ENCODE results near the gene NLRP3. TPM values are rescaled to one million over a fixed set of nuclear protein-coding genes. Genes with fewer than 3 reads are reported as not detected.
A peak's percentile ranks its signal among the peaks of the same experiment; 100 is the strongest.
"Not testable (repeated sequence)": the region's sequence is repeated elsewhere in the genome, so short reads cannot be mapped to it uniquely, and the experiment has no call there.

Gene NLRP3
- total RNA-seq, 1 donor from 2014 or later, result 0.70 TPM

DNA sequence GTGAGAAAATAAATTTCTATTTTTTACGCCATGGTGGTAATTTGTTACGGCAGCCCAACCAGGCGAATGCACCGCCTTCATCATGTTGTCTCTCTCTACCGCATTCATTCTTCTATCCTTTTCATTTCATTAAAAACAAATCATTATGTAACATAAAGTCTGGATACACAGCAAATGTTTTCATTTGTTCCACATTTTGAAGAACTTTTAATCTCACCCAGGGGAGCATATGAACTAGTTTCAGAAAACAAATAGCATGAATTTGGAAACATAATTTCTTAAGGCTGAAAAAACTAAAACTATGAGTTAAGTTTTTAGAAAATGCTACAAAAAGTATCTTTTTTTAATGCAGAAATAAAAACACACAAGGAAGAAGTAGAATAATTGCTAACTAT, 53.2 kb downstream of the NLRP3 start:
- DNase-seq (ENCODE audit: low read depth), result no peak

DNA sequence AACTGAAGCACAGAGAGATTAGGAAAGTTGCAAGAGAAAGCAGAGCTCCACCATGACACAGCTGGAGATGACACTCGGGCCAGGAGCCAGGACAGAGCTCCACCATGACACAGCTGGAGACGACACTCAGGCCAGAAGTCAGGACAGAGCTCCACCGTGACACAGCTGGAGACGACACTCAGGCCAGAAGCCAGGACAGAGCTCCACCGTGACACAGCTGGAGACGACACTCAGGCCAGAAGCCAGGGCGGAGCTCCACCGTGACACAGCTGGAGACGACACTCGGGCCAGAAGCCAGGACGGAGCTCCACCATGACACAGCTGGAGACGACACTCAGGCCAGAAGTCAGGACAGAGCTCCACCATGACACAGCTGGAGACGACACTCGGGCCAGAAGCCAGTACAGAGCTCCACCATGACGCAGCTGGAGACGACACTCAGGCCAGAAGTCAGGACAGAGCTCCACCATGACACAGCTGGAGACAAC, 55.0 kb downstream of the NLRP3 start:
- not testable (repeated sequence) for DNase-seq (ENCODE audit: low read depth)

DNA sequence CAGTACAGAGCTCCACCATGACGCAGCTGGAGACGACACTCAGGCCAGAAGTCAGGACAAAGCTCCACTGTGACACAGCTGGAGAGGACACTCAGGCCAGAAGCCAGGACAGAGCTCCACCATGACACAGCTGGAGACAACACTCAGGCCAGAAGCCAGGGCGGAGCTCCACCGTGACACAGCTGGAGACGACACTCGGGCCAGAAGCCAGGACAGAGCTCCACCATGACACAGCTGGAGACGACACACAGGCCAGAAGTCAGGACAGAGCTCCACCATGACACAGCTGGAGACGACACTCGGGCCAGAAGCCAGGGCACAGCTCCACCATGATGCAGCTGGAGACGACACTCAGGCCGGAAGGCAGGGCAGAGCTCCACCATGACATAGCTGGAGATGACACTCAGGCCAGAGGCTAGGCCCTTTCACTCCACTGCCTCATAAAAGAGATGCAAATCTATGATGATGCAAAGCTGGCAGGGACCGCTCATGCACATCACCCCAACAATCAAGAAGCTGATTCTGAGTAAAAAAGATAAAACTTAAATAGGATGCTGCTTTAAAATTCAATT, 55.6 kb downstream of the NLRP3 start:
- DNase-seq (ENCODE audit: low read depth), result no peak

DNA sequence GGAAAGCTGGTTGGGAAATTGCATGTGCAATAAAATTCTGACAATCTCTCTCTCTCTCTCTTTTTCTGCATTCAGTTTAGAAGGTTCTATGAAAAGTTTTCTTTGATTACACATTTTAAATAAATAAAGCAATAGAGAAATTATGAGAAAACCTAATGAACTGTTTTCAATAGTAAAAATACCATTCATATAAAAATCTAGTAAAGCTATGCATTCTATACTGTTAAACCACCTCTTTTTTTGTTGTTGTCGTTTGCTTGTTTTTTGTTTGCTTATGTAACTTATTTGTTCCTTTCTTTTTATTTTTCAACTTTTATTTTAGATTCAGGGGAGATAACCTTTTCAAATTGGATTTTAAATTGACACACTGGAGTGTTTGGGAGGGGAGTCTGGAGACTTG, 56.1 kb downstream of the NLRP3 start:
- no peak for DNase-seq (ENCODE audit: low read depth)

DNA sequence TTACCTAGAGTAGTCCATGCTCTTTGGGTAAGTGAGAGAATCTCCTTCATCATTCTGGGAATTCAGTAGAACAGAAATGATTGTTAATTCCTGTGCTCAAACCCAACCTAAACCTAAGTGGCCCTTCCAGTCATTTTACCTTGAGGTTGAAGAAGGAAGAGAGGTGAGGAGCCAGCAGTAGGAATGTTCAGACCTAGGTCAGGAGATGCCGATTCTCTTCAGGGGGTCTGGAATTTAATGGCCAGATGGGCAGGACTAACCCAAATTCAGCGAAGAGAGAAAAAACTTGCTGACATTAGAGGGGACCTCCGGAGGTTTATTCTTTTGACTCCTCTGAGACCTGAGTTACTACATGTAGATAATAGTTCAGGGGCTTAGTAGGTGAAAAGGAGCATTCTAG, 58.4 kb downstream of the NLRP3 start:
- no peak for DNase-seq (ENCODE audit: low read depth)

GRCh38 chr1:247475793-247476192, 59.8 kb downstream of the NLRP3 start:
- no peak for DNase-seq (ENCODE audit: low read depth)

- not testable (repeated sequence) for DNase-seq (ENCODE audit: low read depth)
These were observed 60.5 kb downstream of the NLRP3 start for GRCh38 chr1:247476328-247477058.

- DNase-seq (ENCODE audit: low read depth), result peak; percentile 15
These were observed 66.8 kb downstream of the NLRP3 start for GRCh38 chr1:247482747-247483146.

GRCh38 chr1:247487057-247487456, 71.1 kb downstream of the NLRP3 start:
- DNase-seq (ENCODE audit: low read depth), result peak; percentile 45

GRCh38 chr1:247491328-247491727, 75.4 kb downstream of the NLRP3 start:
- no peak for DNase-seq (ENCODE audit: low read depth)

- no peak for DNase-seq (ENCODE audit: low read depth)
These were observed 77.1 kb downstream of the NLRP3 start for GRCh38 chr1:247493106-247493505.

DNA sequence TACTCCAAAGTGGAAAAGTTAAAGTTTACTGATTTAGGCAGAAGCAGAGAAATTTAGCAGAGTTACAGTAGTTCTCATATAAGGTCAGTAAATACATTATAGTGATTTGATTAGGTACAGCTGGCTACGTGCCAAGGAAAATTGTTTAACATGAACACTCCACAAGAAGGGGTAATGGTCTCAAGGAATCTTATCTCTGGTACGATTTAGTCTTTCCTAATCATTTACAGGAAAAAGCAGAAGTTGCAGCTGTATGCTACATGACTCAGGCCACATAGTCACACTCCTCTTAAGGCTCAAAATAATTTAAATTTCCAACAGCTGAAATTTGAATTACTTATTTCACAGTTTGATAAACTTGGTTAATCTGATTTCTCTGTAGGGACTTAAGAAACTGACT, 78.8 kb downstream of the NLRP3 start:
- DNase-seq (ENCODE audit: low read depth), result no peak

- no peak for DNase-seq (ENCODE audit: low read depth)
These were observed 80.8 kb downstream of the NLRP3 start for GRCh38 chr1:247496581-247497285.

Other genes with a start within 250 kb of the NLRP3 start
- 79.2 and 110 TPM in 2 replicates for gene ZNF124, start 244.2 kb upstream of the NLRP3 start, total RNA-seq
- not detected in 2 replicates for gene VN1R5, start 160.1 kb upstream of the NLRP3 start, total RNA-seq
- 15.3 and 23.1 TPM in 2 replicates for gene ZNF496, start 84.3 kb upstream of the NLRP3 start, total RNA-seq
- gene OR2B11, start 41.9 kb downstream of the NLRP3 start, total RNA-seq, result not detected in 2 replicates
- gene OR2C3, start 120.3 kb downstream of the NLRP3 start, total RNA-seq, result under 0.01 TPM in 1 of 2 replicates, not detected in the other
- not detected in 2 replicates for gene GCSAML, start 133.0 kb downstream of the NLRP3 start, total RNA-seq
- not detected in 2 replicates for gene OR2G2, start 172.2 kb downstream of the NLRP3 start, total RNA-seq
- not detected in 2 replicates for gene OR2G3, start 189.4 kb downstream of the NLRP3 start, total RNA-seq

Data from renal cortical epithelial cell (primary cell).